DOHH2 (cell line): ENCODE data around the gene CRYBG2.

Source experiments
- EZH2phosphoT487 ChIP-seq: fragments of 200-600 bp; sonication (generic); IDR thresholded peaks from 2 replicates; pipeline ENCODE4 v1.6.1; 2017; ENCODE audit warnings: borderline replicate concordance, mild to moderate bottlenecking, antibody characterized with exemption, low read length, moderate library complexity, mixed read lengths
- TF ChIP-seq, protein P1 (sequence below): fragments of 200-600 bp; sonication (generic); IDR thresholded peaks from one replicate; pipeline ENCODE4 v1.5.1; 2014; ENCODE audit warnings: antibody characterized with exemption, mild to moderate bottlenecking, low read depth, low read length; ENCODE audit not compliant: poor library complexity, severe bottlenecking

DNA sequence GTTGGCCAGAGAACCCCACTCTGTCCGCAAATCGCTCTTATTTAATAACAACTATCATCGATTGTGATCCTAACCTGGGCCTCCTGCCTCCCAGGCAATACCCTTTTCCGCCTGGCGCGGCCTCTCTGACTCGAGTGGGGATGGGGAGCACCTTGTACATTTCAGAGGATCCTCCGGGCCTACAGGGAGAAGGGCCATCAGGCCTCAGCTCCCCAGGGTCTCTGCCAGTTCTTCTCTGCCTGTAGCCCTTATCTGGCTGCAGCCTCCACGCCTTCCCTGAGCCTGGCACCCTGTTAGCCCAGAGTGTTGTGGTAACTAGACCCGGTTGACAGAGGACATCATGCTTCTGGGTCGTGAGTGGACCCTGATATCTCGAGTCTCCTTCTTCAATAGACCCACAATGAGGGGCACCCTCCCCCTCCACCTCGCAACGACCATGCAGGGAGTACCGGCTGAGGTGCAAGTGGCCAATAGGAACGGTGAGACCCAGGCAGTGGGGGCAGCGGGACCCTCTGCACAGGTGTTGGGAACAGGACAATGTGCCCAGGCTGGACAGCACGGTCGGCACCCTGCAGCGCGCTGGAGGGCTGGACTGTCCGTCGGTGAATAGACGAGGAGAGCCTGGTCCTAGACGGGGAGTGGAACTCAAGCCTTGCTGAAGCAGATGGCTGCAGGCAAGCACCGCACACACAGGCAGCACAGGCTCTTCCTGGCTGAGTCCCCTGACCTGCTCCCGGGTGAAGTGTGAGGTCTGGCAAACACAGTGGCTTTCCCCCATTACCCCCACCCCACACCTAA is 7.1 kb upstream of the CRYBG2 start:
- TF ChIP-seq, protein P1, sequence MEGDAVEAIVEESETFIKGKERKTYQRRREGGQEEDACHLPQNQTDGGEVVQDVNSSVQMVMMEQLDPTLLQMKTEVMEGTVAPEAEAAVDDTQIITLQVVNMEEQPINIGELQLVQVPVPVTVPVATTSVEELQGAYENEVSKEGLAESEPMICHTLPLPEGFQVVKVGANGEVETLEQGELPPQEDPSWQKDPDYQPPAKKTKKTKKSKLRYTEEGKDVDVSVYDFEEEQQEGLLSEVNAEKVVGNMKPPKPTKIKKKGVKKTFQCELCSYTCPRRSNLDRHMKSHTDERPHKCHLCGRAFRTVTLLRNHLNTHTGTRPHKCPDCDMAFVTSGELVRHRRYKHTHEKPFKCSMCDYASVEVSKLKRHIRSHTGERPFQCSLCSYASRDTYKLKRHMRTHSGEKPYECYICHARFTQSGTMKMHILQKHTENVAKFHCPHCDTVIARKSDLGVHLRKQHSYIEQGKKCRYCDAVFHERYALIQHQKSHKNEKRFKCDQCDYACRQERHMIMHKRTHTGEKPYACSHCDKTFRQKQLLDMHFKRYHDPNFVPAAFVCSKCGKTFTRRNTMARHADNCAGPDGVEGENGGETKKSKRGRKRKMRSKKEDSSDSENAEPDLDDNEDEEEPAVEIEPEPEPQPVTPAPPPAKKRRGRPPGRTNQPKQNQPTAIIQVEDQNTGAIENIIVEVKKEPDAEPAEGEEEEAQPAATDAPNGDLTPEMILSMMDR = no peak
- no peak for TF ChIP-seq EZH2phosphoT487
